A172 (cell line): ENCODE data around the gene ADCY6. TPM values are rescaled to one million over a fixed set of nuclear protein-coding genes. Genes with fewer than 3 reads are reported as not detected.
A peak's percentile ranks its signal among the peaks of the same experiment; 100 is the strongest.

Experiments used
- DNase-seq: peaks from one replicate; pipeline ENCODE4 v3.0.0-alpha.2; 2015; ENCODE audit warnings: low spot score
- total RNA-seq: library from RNA; depleted of rRNA; stranded (reverse); fragments of >200 nt; shearing (Covaris generic); gene quantifications from 2 replicates; pipeline ENCODE4 v1.2.3, GENCODE V29; 2014; rRNA removed

The ADCY6 gene
- 13.1 and 14.5 TPM in 2 replicates for total RNA-seq

DNA sequence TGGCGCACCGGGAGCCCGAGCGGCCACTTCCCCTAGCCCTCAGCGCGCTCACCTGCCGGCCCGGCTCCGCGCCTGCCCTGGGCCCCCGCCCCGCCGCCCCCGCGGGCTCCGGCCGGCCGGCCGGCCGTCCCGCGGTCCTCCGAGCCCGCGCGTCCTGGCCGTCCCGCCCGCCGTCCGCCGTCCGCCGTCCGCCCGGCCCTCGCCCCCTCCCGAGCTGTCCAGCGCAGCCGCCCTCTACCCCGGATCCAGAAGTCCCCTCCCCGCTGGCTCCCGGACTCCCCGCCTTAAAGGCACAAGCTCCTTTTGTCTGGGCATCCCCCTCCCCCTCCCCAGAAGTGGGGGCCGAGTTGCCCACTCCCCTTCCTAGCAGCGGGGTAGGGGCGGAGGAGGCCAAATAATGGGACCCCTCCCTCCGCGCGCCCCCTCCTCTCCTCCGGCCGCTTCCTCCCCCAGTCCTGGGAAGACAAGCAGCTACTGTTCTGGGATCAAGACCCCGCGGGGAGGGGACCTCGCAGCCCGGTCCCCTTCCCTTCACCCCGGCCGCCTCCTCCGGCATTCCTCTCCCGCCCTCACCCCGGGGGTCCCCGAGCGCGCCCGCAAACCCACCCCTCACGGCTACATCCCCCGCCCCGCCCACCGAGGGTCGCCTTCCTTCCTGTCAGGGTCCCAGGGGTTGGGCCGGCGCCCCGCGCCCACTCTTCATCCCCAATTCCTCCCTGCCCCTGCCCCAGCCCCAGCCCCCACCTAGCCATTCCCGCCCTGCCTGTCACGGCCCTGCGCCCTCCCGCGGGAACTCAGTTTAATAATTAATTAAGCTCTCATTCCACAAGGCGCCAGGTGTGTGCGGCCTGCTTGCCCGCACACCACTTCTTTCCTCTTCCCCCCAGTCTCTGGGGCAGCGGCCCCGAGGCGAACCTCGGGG is at the start of gene ADCY6:
TSS of gene ADCY6 (minus strand) at position 236 of the 922 bp plus-strand sequence. CDS start 5,655 bp downstream, outside the sequence.
- DNase-seq, result peak; percentile 32

DNA sequence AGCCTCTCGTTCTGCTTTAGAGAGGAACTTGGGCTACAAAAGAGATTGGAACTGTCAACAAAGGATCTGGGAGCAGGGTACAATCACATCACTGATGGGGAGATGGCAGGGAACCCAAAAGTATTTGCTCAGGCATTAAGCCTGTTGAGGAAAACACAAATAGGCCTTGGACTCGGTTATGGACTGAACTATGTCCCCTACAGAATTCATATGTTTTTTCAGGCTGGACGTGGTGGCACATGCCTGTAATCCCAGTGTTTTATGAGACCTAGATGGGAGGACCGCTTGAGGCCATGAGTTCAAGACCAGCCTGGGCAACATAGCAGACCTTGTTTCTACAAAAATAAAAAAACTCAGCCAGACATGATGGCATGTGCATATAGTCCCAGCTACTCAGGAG is 49.2 kb upstream of the ADCY6 start:
- no peak for DNase-seq

DNA sequence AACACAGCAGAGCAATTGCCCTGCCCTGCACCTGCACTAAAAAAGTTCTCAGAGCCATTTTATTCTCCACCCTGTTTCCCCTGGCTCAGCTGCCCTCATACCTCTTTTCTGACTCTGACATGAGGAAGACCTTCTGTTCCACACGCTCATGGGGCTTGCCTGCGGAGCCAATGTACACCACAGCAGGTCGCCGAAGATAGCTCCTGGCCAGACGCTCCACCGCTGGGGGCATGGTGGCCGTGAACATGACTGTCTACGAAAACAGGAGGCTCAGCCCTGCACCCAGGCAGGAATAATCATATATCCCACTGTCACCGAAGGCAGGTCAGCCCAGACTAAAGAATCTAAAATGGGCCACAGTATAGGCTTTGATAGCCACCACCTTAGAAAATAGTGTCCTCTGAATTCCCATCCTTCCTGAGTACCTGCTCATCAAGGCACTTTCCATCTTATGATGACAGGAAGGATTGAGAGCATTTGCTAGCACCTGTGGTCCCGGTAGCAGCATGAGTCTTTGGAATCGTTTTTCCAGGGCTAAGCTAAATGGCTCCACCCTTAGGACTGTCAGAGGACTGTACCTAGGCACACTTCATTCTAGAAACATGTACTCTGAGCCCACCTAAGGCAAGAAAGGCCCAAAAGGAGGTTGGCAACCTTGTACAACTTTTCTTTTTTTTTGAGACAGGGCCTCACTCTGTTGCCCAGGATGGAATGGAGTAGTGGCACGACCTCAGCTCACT is 43.6 kb upstream of the ADCY6 start:
- DNase-seq, result no peak

DNA sequence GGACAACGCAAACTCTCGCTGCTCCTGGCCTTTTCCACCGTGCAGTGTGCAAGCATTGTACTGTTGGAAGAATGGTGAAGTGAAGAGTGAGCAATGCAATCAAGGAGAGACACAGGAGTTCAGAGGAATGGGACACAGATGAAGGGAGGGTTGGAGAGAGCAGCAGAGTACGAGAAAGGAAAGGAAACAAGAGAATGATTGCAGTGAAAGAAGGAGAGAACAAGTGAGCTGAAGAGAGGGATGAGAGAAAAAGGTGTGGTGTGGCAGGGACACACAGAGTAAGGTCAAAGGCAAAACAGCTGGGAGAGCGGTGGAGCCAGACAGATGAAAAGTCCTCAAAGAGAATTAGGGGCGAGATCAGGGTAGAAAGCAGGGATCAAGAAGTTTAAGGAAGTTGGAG is 42.4 kb upstream of the ADCY6 start:
- DNase-seq, result no peak

DNA sequence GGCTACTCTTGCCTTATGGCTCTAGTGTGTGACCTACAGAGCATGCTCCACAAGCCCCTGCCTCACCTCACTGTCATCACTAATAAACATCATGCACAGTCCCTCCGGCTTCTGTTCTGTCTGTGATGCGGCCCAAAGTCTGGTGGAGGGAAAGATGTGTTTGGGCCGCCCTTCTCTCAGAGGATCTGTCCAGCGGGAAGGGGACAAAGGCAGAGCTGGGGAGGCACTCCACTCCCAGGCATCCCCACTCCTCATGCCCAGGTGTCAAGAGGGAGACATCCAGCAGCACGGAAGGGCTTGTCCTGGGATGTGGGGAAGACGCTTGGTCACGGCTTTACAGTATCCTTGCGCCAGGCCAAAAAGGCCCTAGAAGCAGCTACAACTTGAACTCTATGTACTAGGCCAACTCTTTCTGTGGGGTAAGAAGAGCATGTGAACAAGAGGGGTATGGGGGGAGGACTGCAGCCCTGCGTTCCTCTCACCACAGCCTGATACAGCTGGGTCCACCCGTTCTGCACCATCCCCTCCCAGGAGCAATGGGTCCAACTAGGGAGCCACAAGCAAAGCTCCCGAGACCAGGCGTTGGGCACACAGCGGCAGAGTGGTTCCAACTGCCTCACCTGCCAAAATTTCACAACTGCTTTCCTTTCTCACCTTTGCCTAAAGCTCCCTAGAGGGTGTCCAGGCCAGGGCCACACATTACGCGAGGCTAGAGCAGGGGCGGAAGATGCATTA is 40.1 kb upstream of the ADCY6 start:
- DNase-seq, result no peak

DNA sequence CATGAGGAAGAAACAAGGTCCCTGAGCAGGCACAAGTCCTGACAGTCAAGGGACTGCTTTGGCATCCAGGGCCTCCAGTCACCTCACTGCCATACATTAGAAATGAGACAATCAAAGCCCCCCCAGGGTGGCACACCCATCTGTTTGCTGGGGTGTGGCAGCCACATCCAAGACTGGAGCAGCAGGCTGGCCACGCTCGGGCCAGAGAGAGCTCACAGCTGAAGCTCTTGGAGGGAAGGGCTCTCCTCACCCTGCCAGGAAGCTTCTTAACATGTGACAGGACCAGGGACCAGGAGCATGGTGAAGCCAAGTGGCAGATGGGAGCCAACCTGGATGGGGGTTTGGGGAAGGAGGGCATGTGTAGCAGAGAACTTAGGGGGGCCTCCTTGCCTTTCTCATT is 39.4 kb upstream of the ADCY6 start:
- DNase-seq, result no peak

DNA sequence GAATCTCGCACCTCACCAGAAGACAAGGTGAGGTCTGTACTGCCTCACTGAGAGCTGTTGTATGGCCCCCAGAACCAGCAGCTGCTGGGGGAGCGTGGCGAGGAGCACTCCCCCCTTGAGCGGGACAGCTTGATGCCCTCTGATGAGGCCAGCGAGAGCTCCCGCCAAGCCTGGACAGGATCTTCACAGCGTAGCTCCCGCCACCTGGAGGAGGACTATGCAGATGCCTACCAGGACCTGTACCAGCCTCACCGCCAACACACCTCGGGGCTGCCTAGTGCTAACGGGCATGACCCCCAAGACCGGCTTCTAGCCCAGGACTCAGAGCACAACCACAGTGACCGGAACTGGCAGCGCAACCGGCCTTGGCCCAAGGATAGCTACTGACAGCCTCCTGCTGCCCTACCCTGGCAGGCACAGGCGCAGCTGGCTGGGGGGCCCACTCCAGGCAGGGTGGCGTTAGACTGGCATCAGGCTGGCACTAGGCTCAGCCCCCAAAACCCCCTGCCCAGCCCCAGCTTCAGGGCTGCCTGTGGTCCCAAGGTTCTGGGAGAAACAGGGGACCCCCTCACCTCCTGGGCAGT is 38.7 kb upstream of the ADCY6 start:
- DNase-seq, result no peak

DNA sequence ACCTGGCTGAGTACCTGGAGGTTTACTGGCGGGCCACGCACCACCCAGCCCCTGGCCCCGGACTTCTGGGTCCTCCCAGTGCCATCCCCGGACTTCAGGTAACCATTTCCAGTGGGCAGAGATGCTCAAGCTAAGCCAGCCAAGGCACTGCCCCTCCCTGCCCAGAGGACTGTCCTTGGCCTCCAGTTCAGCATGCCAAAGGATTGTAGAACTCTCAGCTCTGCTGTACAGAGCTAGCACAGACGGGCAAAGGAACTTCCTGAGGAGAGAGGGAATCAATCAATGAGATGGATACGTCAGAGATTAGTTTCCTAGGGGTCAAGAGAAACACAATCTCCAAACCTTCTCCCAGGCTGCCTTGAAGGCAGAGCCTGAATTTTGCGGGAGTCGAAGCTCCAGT is 38.1 kb upstream of the ADCY6 start:
- DNase-seq, result no peak

GRCh38 chr12:48826209-48826855 is 37.4 kb upstream of the ADCY6 start:
- DNase-seq, result no peak

DNA sequence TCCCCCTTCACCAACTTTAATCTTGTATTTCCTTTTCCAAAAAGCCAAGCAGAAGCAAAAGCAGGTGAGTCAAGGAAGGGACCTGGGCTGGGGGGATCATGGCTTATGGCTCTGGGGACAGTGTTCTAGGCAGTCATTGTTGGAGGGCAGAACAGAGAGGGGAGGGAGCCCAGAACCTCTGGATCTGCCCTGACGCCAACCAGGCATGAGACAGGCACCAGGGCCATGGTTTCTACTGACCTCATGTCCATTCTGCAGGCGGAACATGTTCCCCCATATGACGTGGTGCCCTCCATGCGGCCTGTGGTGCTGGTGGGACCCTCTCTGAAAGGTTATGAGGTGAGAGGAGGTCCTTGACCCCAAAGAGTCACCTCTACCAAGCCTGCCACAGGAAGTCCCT is 36.0 kb upstream of the ADCY6 start:
- DNase-seq, result no peak

DNA sequence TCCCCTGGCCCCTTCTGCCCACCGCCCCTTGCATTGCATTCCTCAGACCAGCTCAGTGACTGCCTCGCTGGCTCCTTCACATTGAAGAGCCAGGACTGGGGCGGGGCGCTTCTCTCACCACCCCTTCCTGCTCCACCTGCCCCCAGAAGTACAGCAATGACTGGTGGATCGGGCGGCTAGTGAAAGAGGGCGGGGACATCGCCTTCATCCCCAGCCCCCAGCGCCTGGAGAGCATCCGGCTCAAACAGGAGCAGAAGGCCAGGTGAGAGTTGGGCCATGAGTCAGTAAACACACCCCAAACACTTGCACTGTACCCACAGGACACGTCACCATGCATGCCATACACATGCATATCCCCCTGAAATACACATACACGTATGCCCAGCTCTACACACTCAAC is 35.2 kb upstream of the ADCY6 start:
- no peak for DNase-seq

- no peak for DNase-seq
Observed at GRCh38 chr12:48823281-48823680, 34.4 kb upstream of the ADCY6 start.

- DNase-seq, result no peak
Observed at GRCh38 chr12:48822711-48823110, 33.8 kb upstream of the ADCY6 start.

GRCh38 chr12:48822139-48822538 is 33.2 kb upstream of the ADCY6 start:
- no peak for DNase-seq

DNA sequence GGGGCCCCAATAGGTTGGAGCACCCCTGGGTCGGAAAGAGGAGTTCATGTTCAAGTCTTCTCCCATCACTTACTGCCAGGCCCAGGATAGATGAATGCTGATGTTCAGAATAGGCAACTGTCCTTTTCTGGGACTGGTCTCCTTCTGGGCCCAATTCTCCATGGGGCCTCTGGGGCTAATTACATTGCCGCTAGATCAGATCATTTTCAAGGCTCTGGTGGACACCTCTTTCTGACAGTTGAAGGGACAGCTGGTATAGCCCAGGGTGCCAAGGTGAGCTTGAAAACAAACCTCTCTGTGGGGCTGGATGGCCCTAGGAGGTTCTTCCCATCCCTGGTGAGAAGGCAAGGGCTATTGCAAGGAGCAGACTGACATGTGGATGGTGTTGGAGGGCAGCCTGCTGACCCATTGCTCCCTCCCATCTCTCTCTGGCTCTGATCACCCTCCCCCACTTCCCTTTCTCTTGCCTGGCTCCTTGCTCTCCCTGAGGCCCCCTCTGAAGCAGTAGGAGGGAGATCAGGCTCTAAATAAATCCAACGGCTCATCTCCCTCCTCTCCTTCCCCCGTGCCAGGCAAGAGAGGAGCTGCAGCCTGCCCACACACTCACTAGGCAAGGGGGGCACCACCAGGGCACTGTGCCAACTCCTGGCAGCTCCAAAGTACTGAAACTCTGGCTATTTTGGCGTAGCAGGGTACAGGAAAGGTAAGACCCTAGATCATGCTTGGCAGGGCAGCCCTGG is 31.3 kb upstream of the ADCY6 start:
- no peak for DNase-seq

GRCh38 chr12:48818831-48819590 is 30.1 kb upstream of the ADCY6 start:
- DNase-seq, result no peak

- DNase-seq, result peak; percentile 41
Observed at GRCh38 chr12:48817873-48818830, 29.3 kb upstream of the ADCY6 start, which contains the start of gene CACNB3. Gene CACNB3 (plus strand): TSS chr12:48818496. CDS start chr12:48818930, 434 bp downstream.

DNA sequence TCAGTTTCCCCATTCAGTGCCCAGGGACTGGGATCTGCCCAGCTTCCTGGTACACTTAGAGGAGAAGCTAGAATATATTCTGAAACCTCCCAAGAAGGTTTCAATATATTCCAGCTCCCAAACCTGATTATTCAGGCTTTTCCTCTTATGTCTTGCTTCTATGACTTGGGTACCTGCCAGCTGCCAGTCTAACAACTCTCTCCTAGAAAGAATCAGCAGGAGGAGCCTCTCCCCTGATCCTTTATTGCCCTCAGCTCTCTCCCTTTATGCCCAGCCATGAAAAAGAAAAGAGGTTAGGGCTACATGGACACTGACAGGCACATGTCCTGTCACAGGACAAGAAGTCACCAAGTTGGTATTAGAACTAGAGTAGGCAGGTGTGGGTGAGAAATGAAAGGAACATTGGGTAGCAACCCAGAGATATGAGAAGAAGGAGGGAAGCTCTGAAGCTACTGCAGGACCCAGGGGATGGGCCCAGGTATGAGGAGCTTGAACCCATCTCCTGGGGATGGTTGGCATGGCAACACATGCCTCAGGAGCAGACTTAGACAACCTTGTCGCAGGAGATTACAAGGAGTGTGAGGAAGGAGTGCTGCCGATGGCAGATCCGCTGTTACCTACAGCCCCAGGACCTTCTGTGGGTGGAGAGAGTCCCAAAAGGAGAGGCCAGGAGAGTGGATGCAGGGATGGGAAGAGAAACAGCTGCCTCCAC is 27.4 kb upstream of the ADCY6 start:
- DNase-seq, result no peak
